ENCODE measurements around the gene TNFAIP2. TPM values are rescaled to one million over a fixed set of nuclear protein-coding genes. Genes with fewer than 3 reads are reported as not detected.
"Not testable (repeated sequence)": the region's sequence is repeated elsewhere in the genome, so short reads cannot be mapped to it uniquely, and the experiment has no call there.

The TNFAIP2 gene
- total RNA-seq, 2 experiments from 2014 or later: 0.20 to 0.50 TPM

DNA sequence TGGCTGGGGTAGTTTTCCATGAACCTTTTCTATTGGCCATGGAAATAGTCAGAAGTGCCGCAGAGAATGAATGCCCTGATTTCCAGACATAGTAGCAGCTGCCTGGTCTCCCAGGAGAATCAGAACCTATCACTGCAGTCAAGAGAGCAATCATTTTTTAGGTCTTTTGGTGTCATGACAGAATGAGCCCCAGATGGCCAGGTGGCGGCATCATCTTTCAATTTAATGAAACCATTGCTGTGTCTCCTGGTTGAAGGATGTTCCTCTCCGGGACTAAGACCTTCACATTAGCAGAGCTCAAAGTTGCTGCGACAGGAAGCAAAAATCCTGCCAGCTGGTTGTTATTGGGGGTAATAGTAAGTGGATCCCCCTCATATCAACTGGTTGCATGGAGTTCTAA is 18.8 kb downstream of the TNFAIP2 start:
- ChIA-PET POLR2A (no interaction called here), CTCF (interaction anchor here (0.6 to 2.6 kb wide), 4 partner anchors 37 to 1647 kb away, joined by 3 to 9 read pairs (median 4); no protein-coding TSS in a partner anchor)
- no peak overlapping the region for H3K27ac Mint-ChIP-seq
- DNase-seq: no peak
- H3K36me3 Mint-ChIP-seq (ENCODE audit: low read depth): no peaks in the 10 kb centered on the region
- H3K4me1 Mint-ChIP-seq: peaks cover 3% of the 10 kb centered on the region
- no peak overlapping the region for H3K4me3 Mint-ChIP-seq
- peaks cover 27% of the 10 kb centered on the region for H3K27me3 Mint-ChIP-seq
- H3K9me3 Mint-ChIP-seq: no peaks in the 10 kb centered on the region

DNA sequence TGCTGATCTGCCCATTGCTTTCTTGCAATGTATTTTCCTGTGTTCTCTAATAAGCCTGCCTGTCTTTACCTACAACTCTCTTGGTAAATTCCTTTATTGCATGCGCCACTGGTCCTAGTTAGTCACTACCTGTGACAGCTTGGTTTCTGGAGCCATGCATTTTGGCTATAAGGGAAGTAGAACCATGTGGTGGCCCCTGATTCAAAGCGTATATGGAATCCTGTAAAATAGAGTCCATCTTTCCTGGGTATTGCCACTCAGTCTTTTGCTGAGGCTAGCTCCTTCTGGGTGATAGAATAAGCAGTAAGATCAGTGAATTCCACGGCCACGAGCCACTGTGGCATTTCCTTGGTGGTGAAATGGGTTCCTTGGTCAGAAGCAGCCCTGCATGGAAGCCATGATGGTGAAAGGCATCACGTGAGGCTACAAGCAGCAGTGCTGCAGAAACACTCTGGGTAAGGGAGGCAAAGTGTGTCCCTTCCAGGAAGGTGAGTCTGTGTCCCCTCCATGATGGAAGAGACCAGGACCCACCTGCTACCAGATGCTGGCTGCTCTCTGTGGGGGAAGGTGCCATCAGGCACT is 19.6 kb downstream of the TNFAIP2 start:
- H3K27ac Mint-ChIP-seq: no peak overlapping the region
- H3K4me3 Mint-ChIP-seq: no peak overlapping the region
- peaks cover 3% of the 10 kb centered on the region for H3K4me1 Mint-ChIP-seq
- H3K27me3 Mint-ChIP-seq: peaks cover 29% of the 10 kb centered on the region
- ChIA-PET POLR2A (no interaction called here), CTCF (interaction anchor here (0.7 to 2.6 kb wide), 3 partner anchors 38 to 1647 kb away, joined by 3 to 9 read pairs (median 6); no protein-coding TSS in a partner anchor)
- DNase-seq: no peak
- H3K9me3 Mint-ChIP-seq: no peaks in the 10 kb centered on the region
- H3K36me3 Mint-ChIP-seq (ENCODE audit: low read depth): no peaks in the 10 kb centered on the region

DNA sequence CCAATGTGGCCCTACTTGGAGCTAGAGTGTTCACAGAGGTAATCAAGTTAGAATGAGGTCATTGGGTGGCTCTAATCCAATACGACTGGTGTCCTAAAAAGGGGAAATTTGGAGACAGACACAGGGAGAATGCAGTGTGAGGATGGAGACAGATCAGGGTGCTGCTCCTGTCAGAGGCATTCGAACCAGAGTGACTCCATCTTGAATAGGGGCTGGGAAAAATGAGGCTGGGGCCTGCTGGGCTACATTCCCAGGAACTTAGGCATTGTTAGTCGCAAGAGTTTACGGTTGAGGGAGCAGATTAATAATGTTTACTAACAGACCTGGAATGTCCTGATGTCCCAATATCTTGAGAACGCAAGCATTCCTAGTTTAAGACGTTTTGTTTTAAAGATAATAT is 20.2 kb downstream of the TNFAIP2 start:
- Mint-ChIP-seq H3K4me1 (peaks cover 3% of the 10 kb centered on the region), H3K36me3 (ENCODE audit: low read depth) (no peaks in the 10 kb centered on the region), H3K27me3 (peaks cover 29% of the 10 kb centered on the region), H3K9me3 (no peaks in the 10 kb centered on the region), H3K4me3 (no peak overlapping the region), H3K27ac (no peak overlapping the region)
- ChIA-PET CTCF (interaction anchor here (2.3 kb wide), 1 partner anchor 39 kb away, joined by 9 read pairs; no protein-coding TSS in a partner anchor), POLR2A (no interaction called here)
- no peak for DNase-seq

GRCh38 chr14:103144085-103144484 is 20.8 kb downstream of the TNFAIP2 start:
- POLR2A ChIA-PET: no interaction called here

GRCh38 chr14:103146141-103146709 is 23.0 kb downstream of the TNFAIP2 start:
- Mint-ChIP-seq H3K4me1 (no peaks in the 10 kb centered on the region), H3K36me3 (ENCODE audit: low read depth) (no peaks in the 10 kb centered on the region), H3K27ac (no peak overlapping the region), H3K27me3 (peaks cover 23% of the 10 kb centered on the region), H3K9me3 (no peaks in the 10 kb centered on the region), H3K4me3 (no peak overlapping the region)
- DNase-seq: no peak
- POLR2A ChIA-PET: no interaction called here
- CTCF ChIA-PET: no interaction called here

More at GRCh38 chr14:103144085-103144484, 20.8 kb downstream of the TNFAIP2 start:
- no peak overlapping the region for H3K4me3 Mint-ChIP-seq
- no peaks in the 10 kb centered on the region for H3K36me3 Mint-ChIP-seq (ENCODE audit: low read depth)
- peaks cover 29% of the 10 kb centered on the region for H3K27me3 Mint-ChIP-seq
- no peak overlapping the region for H3K27ac Mint-ChIP-seq
- no peaks in the 10 kb centered on the region for H3K9me3 Mint-ChIP-seq
- CTCF ChIA-PET: no interaction called here
- no peak for DNase-seq
- H3K4me1 Mint-ChIP-seq: peaks cover 3% of the 10 kb centered on the region

- no peaks in the 10 kb centered on the region for H3K9me3 Mint-ChIP-seq
- peaks cover 7% of the 10 kb centered on the region for H3K27me3 Mint-ChIP-seq
- POLR2A ChIA-PET: no interaction called here
- no peak for DNase-seq
- H3K4me1 Mint-ChIP-seq: no peaks in the 10 kb centered on the region
- no peak overlapping the region for H3K27ac Mint-ChIP-seq
- CTCF ChIA-PET: no interaction called here
- no peak overlapping the region for H3K4me3 Mint-ChIP-seq
- no peaks in the 10 kb centered on the region for H3K36me3 Mint-ChIP-seq (ENCODE audit: low read depth)
Measured at GRCh38 chr14:103149351-103150237, 26.3 kb downstream of the TNFAIP2 start.

DNA sequence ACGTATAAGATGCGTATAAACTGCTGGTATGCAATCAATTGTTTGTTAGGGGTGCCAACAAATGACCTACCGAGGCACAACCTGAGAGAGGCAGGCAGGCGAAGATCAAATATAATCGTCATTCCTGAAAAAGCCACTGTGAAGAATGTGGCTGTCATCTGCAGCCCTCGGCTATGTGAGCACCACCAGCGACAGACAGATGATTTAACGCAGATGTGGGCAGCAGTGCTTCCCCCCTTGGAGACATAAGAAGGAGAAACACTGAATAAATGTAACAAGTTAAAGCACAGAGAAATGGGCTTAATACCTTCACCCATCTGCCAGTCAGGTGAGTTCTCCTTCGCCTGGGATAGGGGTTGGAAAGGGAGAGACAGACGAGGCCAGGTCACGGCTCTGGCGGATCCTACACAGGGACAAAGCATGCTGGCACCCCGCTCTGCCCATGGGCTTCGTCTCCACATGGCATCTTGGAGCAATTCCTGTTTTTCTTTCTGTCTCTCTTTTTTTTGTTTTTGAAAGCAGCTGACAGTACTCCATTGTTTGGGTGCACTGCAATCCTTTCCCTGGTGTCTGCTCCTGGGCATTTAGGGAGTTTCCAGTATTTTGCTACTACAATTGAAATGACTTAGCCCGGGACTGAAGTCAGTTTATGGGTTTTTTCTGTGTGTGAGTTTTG is 28.1 kb downstream of the TNFAIP2 start:
- Mint-ChIP-seq H3K27me3 (peaks cover 3% of the 10 kb centered on the region), H3K4me1 (no peaks in the 10 kb centered on the region), H3K9me3 (no peaks in the 10 kb centered on the region), H3K4me3 (no peak overlapping the region), H3K36me3 (ENCODE audit: low read depth) (no peaks in the 10 kb centered on the region), H3K27ac (no peak overlapping the region)
- ChIA-PET POLR2A (no interaction called here), CTCF (no interaction called here)
- no peak for DNase-seq

- Mint-ChIP-seq H3K36me3 (ENCODE audit: low read depth) (no peaks in the 10 kb centered on the region), H3K27ac (no peak overlapping the region), H3K9me3 (no peaks in the 10 kb centered on the region), H3K27me3 (peaks cover 4% of the 10 kb centered on the region), H3K4me3 (no peak overlapping the region), H3K4me1 (no peaks in the 10 kb centered on the region)
- no peak for DNase-seq
- CTCF ChIA-PET: no interaction called here
- POLR2A ChIA-PET: no interaction called here
Measured at GRCh38 chr14:103155010-103155409, 31.7 kb downstream of the TNFAIP2 start.

GRCh38 chr14:103155416-103155815 is 32.2 kb downstream of the TNFAIP2 start:
- POLR2A ChIA-PET; DNase-seq; H3K4me3 Mint-ChIP-seq; H3K27ac Mint-ChIP-seq; CTCF ChIA-PET; H3K4me1 Mint-ChIP-seq; H3K9me3 Mint-ChIP-seq; H3K36me3 Mint-ChIP-seq (ENCODE audit: low read depth); H3K27me3 Mint-ChIP-seq: not testable (repeated sequence)

GRCh38 chr14:103155826-103156394 is 32.6 kb downstream of the TNFAIP2 start:
- DNase-seq: no peak
- H3K4me1 Mint-ChIP-seq: no peaks in the 10 kb centered on the region
- CTCF ChIA-PET: no interaction called here
- H3K27me3 Mint-ChIP-seq: peaks cover 5% of the 10 kb centered on the region
- H3K36me3 Mint-ChIP-seq (ENCODE audit: low read depth): no peaks in the 10 kb centered on the region
- no peak overlapping the region for H3K4me3 Mint-ChIP-seq
- no peaks in the 10 kb centered on the region for H3K9me3 Mint-ChIP-seq
- no peak overlapping the region for H3K27ac Mint-ChIP-seq
- POLR2A ChIA-PET: no interaction called here

DNA sequence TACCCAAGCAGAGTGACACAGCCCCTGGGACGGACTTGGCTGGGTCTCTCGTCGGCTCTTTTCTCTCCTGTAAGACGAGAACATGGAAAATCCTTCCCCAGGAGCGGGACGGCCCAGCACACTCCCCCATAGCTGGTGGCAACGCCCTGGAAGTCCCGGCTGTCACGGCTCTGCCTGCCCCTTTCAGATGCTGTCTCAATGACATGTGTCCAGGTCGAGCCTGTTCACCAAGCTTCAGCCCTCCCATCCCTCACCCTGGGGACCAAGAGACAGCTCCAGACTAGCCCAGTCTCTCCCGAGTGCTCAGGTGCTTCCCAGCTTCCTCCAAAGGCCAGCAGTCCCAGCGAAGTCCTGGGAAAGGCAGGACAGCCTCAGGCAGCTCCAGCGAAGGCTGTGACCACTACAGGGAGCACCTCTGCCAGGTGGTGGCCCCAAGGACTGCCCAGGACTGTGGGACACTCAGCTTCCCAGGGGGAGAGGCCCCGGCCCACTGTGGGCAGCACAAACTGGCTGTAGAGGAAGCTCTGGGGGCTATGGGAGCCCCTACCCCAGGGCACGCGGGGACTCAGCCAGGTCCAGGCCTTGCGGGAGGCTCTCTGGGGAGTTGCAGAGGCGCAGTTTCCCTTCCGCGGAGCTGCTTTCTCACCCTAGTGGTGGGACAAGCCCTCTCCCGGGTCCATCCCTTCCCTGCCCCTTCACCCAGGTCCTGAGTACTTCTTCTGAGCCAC is 33.6 kb downstream of the TNFAIP2 start:
- POLR2A ChIA-PET: no interaction called here
- Mint-ChIP-seq H3K36me3 (ENCODE audit: low read depth) (no peaks in the 10 kb centered on the region), H3K9me3 (no peaks in the 10 kb centered on the region), H3K4me3 (no peak overlapping the region), H3K27me3 (peaks cover 6% of the 10 kb centered on the region), H3K4me1 (no peaks in the 10 kb centered on the region), H3K27ac (no peak overlapping the region)
- CTCF ChIA-PET: interaction anchor here (0.8 kb wide), 1 partner anchor 15 kb away, joined by 3 read pairs; no protein-coding TSS in a partner anchor
- DNase-seq: no peak

DNA sequence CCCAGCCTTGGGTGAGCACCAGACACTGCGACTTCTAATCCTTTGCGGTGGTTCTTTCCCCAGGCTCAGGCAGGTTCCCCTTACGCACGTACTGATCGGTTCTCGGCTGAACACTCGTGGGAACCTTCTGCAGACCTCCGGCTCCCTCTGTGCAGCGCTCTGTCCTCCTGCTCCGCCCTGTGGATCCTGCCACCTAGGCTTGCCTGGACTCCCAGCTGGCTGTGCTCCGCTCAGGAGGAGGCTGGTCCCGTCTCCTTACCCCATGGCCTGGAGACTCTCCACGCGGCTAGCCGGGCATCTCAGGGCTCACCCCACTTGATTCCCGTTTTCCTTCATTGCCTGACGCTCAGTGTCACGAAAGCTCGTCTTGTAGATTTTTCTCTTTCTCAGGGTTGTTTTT is 34.7 kb downstream of the TNFAIP2 start:
- Mint-ChIP-seq H3K9me3 (no peaks in the 10 kb centered on the region), H3K4me1 (no peaks in the 10 kb centered on the region), H3K4me3 (no peak overlapping the region), H3K27me3 (peaks cover 6% of the 10 kb centered on the region), H3K27ac (no peak overlapping the region), H3K36me3 (ENCODE audit: low read depth) (no peaks in the 10 kb centered on the region)
- POLR2A ChIA-PET: no interaction called here
- CTCF ChIA-PET: no interaction called here
- DNase-seq: no peak
